Measurements from ENCODE around the gene ADPRS. TPM values are rescaled to one million over a fixed set of nuclear protein-coding genes. Genes with fewer than 3 reads are reported as not detected.
A peak's percentile ranks its signal among the peaks of the same experiment; 100 is the strongest.

Gene ADPRS
- total and polyA plus RNA-seq, 9 of the 15 experiments (the other 6 are each of a cell fraction or from before 2014, with no cell fraction given): 5.9 to 40.0 (median 27.4) TPM

GRCh38 chr1:36135330-36135667, 46.6 kb downstream of the ADPRS start (continued):
- peak; percentile 18; the same call in 1 of the 2 replicates for TF ChIP-seq VEZF1 (CRISPR knock-in tag; IDR thresholded peaks at IDR 0.05)
- TF ChIP-seq CGGBP1 (CRISPR knock-in tag; IDR thresholded peaks at IDR 0.05): no peak
- TF ChIP-seq EP300 (IDR thresholded peaks at IDR 0.05; ENCODE audit: low read length): no peak
- TF ChIP-seq ATF2 (CRISPR knock-in tag; IDR thresholded peaks at IDR 0.05): no peak
- TF ChIP-seq PURB (CRISPR knock-in tag; IDR thresholded peaks at IDR 0.05; ENCODE audit: low read depth): no peak
- peak; percentile 6 for TF ChIP-seq SP2 (IDR thresholded peaks at IDR 0.05; ENCODE audit: extremely low read depth, low read depth, low read length, poor library complexity, severe bottlenecking)
- no peak for TF ChIP-seq ZFP1 (CRISPR knock-in tag; IDR thresholded peaks at IDR 0.05)
- TF ChIP-seq ZSCAN32 (CRISPR knock-in tag; IDR thresholded peaks at IDR 0.05): no peak
- TF ChIP-seq AFF1 (IDR thresholded peaks at IDR 0.05; ENCODE audit: low read depth in 1 of 2, partially characterized antibody in 2 of 2): no peak
- TF ChIP-seq BACH1 (tag; IDR thresholded peaks at IDR 0.05): no peak
- no peak for TF ChIP-seq ZNF41 (CRISPR knock-in tag; conservative IDR thresholded peaks at IDR 0.05)
- TF ChIP-seq RBM15 (IDR thresholded peaks at IDR 0.05; ENCODE audit: insufficient read depth, low read length): no peak
- TF ChIP-seq ZNF511 (CRISPR knock-in tag; IDR thresholded peaks at IDR 0.05): no peak
- no peak for TF ChIP-seq CHCHD3 (CRISPR knock-in tag; IDR thresholded peaks at IDR 0.05)
- TF ChIP-seq HLTF (IDR thresholded peaks at IDR 0.05): no peak
- peak; percentile 41; the same call in 1 of the 2 replicates for TF ChIP-seq ZNF143 (CRISPR knock-in tag; IDR thresholded peaks at IDR 0.05)
- no peak for TF ChIP-seq SIN3B (IDR thresholded peaks at IDR 0.05; ENCODE audit: low read depth)
- TF ChIP-seq TAF7 (tag; IDR thresholded peaks at IDR 0.05): no peak
- 0 out of 2 replicates have a peak, but pooled peaks have one; percentile 5 for TF ChIP-seq EP400 (IDR thresholded peaks at IDR 0.05)
- TF ChIP-seq POLR3A (IDR thresholded peaks at IDR 0.05; ENCODE audit: borderline replicate concordance, extremely low read depth, insufficient read depth, insufficient read length): no peak
- no peak for TF ChIP-seq HMG20A (CRISPR knock-in tag; conservative IDR thresholded peaks at IDR 0.05)
